OCI-LY3 (cell line): ENCODE measurements around the gene REEP3.

ENCODE experiments used
- H2AFZ ChIP-seq: fragments of 200-600, 300-600 bp; shearing (Covaris generic); 2 replicates; pipeline ENCODE4 v1.6.0; 2014; ENCODE audit warnings: antibody characterized with exemption, low read depth, low read length
- H3K27ac ChIP-seq: fragments of 200-600, 300-600 bp; sonication (generic); 2 replicates; pipeline ENCODE4 v1.5.1; 2014; ENCODE audit warnings: mild to moderate bottlenecking, low read length, moderate library complexity, mixed read lengths
- H3K27me3 ChIP-seq: fragments of 200-600, 300-600 bp; sonication (generic); 2 replicates; pipeline ENCODE4 v1.6.1; 2014; ENCODE audit warnings: low read depth, low read length, mixed read lengths
- H3K36me3 ChIP-seq: fragments of 200-600, 300-600 bp; sonication (generic); replicated peaks from 2 replicates; pipeline ENCODE3; 2014; ENCODE audit warnings: low read depth, low read length, mixed read lengths
- H3K4me1 ChIP-seq: fragments of 300-600, 200-600 bp; sonication (generic); 2 replicates; pipeline ENCODE4 v1.6.1; 2014; ENCODE audit warnings: low read length, mixed read lengths
- H3K4me2 ChIP-seq: fragments of 200-600, 300-600 bp; sonication (generic); 2 replicates; pipeline ENCODE4 v1.6.1; 2014; ENCODE audit warnings: low read length, mixed read lengths
- H3K4me3 ChIP-seq: fragments of 300-600, 200-600 bp; sonication (generic); 2 replicates; pipeline ENCODE4 v1.5.1; 2014; ENCODE audit warnings: antibody characterized with exemption, mild to moderate bottlenecking, low read length, moderate library complexity
- H3K79me2 ChIP-seq: fragments of 300-600, 200-600 bp; shearing (Covaris generic); 2 replicates; pipeline ENCODE4 v1.6.1; 2014; ENCODE audit warnings: mild to moderate bottlenecking, low read length, mixed read lengths
- H3K9ac ChIP-seq: fragments of 300-600, 200-600 bp; shearing (Covaris generic); 2 replicates; pipeline ENCODE4 v1.6.0; 2014; ENCODE audit warnings: mild to moderate bottlenecking, low read length, moderate library complexity
- H3K9me3 ChIP-seq: fragments of 200-600, 300-600 bp; shearing (Covaris generic); 2 replicates; pipeline ENCODE4 v1.6.1; 2014; ENCODE audit warnings: low read length, mixed read lengths; ENCODE audit not compliant: insufficient read depth
- H4K20me1 ChIP-seq: fragments of 200-600, 300-600 bp; sonication (generic); 2 replicates; pipeline ENCODE4 v1.6.1; 2016; ENCODE audit warnings: low read length, mixed read lengths; ENCODE audit not compliant: insufficient read depth
- EZH2phosphoT487 ChIP-seq: fragments of 200-600 bp; shearing (Covaris generic); IDR thresholded peaks from 2 replicates; pipeline ENCODE4 v1.6.1; 2018; ENCODE audit warnings: antibody characterized with exemption, mixed run types, low read depth
- TF ChIP-seq, protein P1 (sequence below): fragments of 200-600, 300-600 bp; sonication (generic); IDR thresholded peaks from 2 replicates; pipeline ENCODE4 v1.5.1; 2014; ENCODE audit warnings: antibody characterized with exemption, low read length, low read depth

REEP3 gene

DNA sequence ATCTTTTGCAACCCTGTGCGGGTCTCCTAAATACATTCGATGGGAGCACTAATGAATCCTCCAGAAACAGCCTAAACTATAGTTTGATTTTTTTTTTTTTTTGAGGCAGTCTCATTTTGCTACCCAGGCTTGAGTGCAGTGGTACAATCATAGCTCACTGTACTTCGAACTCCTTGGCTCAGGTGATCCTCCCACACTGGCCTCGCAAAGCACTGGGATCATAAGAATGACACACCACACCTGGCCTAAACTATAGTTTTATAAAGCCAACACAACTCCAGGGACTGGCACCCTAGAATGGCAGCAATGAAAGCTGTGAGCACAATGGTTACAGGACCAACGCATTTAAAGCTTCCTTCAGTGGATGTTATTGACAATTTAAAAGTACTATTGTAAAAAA, 41.0 kb upstream of the REEP3 start:
- Histone ChIP-seq H3K4me2 (no peak overlapping the region), H3K27me3 (no peaks in the 10 kb centered on the region), H3K4me1 (no peaks in the 10 kb centered on the region), H3K27ac (no peak overlapping the region), H3K79me2 (peaks cover 18% of the 10 kb centered on the region), H3K36me3 (no peaks in the 10 kb centered on the region), H2AFZ (no peak overlapping the region), H3K4me3 (no peak overlapping the region), H4K20me1 (no peaks in the 10 kb centered on the region; the same call in 1 of the 2 replicates), H3K9me3 (no peaks in the 10 kb centered on the region), H3K9ac (no peak overlapping the region)
- TF ChIP-seq, protein P1, sequence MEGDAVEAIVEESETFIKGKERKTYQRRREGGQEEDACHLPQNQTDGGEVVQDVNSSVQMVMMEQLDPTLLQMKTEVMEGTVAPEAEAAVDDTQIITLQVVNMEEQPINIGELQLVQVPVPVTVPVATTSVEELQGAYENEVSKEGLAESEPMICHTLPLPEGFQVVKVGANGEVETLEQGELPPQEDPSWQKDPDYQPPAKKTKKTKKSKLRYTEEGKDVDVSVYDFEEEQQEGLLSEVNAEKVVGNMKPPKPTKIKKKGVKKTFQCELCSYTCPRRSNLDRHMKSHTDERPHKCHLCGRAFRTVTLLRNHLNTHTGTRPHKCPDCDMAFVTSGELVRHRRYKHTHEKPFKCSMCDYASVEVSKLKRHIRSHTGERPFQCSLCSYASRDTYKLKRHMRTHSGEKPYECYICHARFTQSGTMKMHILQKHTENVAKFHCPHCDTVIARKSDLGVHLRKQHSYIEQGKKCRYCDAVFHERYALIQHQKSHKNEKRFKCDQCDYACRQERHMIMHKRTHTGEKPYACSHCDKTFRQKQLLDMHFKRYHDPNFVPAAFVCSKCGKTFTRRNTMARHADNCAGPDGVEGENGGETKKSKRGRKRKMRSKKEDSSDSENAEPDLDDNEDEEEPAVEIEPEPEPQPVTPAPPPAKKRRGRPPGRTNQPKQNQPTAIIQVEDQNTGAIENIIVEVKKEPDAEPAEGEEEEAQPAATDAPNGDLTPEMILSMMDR, result no peak
- no peak for TF ChIP-seq EZH2phosphoT487

- H2AFZ ChIP-seq, result no peak overlapping the region
- no peak overlapping the region for H3K27ac ChIP-seq
- H3K27me3 ChIP-seq, result no peaks in the 10 kb centered on the region
- no peak overlapping the region for H3K4me3 ChIP-seq
- no peak overlapping the region for H3K9ac ChIP-seq
- no peak overlapping the region for H3K4me2 ChIP-seq
- peaks cover 10% of the 10 kb centered on the region for H3K79me2 ChIP-seq
- no peaks in the 10 kb centered on the region for H4K20me1 ChIP-seq
- no peaks in the 10 kb centered on the region for H3K36me3 ChIP-seq
- H3K9me3 ChIP-seq, result no peaks in the 10 kb centered on the region
- TF ChIP-seq, protein P1, result no peak
- TF ChIP-seq EZH2phosphoT487, result no peak
- no peaks in the 10 kb centered on the region for H3K4me1 ChIP-seq
Observed at GRCh38 chr10:63481815-63482421, 39.3 kb upstream of the REEP3 start.

DNA sequence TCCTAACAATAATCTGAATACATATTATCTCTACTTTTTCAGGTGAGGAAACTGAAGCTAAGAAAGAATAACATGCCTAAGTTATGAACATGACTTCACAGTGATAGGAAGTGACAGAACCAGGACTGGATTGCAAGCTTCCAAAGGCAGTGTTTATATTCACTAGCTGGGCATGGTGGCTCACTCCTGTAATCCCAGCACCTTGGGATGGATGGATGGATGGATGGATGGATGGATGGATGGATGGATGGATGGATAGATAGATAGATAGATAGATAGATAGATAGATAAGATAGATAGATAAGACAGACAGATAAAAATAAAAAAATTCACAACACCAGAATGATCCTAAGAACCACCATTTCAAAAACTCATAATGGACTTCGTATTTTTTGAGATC, 37.2 kb upstream of the REEP3 start:
- TF ChIP-seq, protein P1, result no peak
- no peak for TF ChIP-seq EZH2phosphoT487
- H3K4me3 ChIP-seq, result no peak overlapping the region
- H2AFZ ChIP-seq, result no peak overlapping the region
- H3K9ac ChIP-seq, result no peak overlapping the region
- no peaks in the 10 kb centered on the region for H3K27me3 ChIP-seq
- H3K9me3 ChIP-seq, result no peaks in the 10 kb centered on the region
- H3K36me3 ChIP-seq, result no peaks in the 10 kb centered on the region
- H3K27ac ChIP-seq, result no peak overlapping the region
- no peaks in the 10 kb centered on the region for H4K20me1 ChIP-seq
- no peaks in the 10 kb centered on the region; the same call in none of the 2 replicates for H3K79me2 ChIP-seq
- no peak overlapping the region for H3K4me2 ChIP-seq
- no peaks in the 10 kb centered on the region for H3K4me1 ChIP-seq

GRCh38 chr10:63487990-63488389, 33.2 kb upstream of the REEP3 start:
- H3K4me3 ChIP-seq, result no peak overlapping the region
- H4K20me1 ChIP-seq, result no peaks in the 10 kb centered on the region
- no peaks in the 10 kb centered on the region; the same call in none of the 2 replicates for H3K79me2 ChIP-seq
- H3K27ac ChIP-seq, result no peak overlapping the region
- no peak overlapping the region for H2AFZ ChIP-seq
- H3K4me2 ChIP-seq, result no peak overlapping the region
- no peaks in the 10 kb centered on the region for H3K9me3 ChIP-seq
- H3K4me1 ChIP-seq, result no peaks in the 10 kb centered on the region
- no peak overlapping the region for H3K9ac ChIP-seq
- TF ChIP-seq, protein P1, result no peak
- no peak for TF ChIP-seq EZH2phosphoT487
- H3K36me3 ChIP-seq, result no peaks in the 10 kb centered on the region
- H3K27me3 ChIP-seq, result no peaks in the 10 kb centered on the region
